ENCODE measurements around the gene FNDC10. TPM values are rescaled to one million over a fixed set of nuclear protein-coding genes. Genes with fewer than 3 reads are reported as not detected.
"Not testable (repeated sequence)": the region's sequence is repeated elsewhere in the genome, so short reads cannot be mapped to it uniquely, and the experiment has no call there.

Gene FNDC10
- total RNA-seq (2014; rRNA removed; shearing (Covaris generic)): 7.7 and 9.8 TPM in 2 replicates
- 3.1 and 3.9 TPM in 2 replicates for polyA plus RNA-seq (2016; fragmentation: Nextera tagmentation; extraction: Ambion mirVana)

DNA sequence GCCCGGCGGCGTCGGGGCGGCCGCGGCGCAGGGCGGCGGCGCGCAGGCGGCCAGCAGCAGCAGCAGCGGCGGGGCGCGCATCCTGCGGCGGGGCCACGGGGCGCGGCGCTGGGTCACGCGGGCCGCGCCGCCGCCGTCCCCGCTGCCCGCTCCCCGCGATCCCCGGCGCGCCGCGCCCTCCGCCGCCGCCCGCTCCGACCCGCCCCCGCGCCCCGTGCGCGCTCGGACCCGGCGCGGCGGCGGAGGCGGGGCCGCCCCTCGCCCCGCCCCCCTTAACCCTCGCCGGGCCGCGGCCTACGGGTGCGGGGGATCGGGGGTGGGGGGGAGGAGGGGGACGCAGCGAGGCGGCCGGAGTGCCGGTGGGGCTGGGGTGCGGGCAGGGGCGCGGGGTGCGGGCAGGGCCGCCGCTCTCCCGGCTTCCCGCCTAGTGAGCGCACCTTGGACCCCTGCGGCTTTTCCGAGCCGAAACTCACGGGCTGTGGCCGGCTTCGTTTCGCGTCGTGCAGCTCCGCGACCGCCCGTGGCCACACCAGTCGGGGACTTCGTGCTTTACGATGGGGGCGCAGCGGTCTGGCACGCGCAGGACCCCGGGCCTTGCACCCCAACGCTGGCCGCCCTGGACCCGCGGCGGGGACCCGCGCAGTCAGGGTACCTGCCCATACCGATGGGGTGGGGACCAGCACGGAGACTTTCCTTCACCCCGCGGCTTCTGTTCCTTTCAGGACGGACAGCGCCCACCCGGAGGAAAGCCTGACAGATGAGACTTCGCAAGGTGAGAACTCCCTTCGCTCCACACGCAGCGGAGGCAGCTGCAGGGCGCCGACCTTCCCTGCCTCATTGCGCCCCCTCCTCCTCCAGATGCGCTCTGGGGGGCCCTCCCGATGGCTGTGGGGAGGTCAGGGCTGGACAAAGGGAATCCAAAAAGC lies at the start of gene FNDC10:
FNDC10 (minus strand) TSS at position 201 of the 926 bp plus-strand sequence; CDS start at position 81, 120 bp downstream.
- 4 to 7% methylated on average over 34 to 39 of the region's 125 CpGs for WGBS, 2 experiments (ENCODE audit: low coverage in 1 of 2, low lambda C conversion rate in 2 of 2, missing lambda C conversion rate in 2 of 2)
- Histone ChIP-seq H3K27ac (no peak within 1 kb of the TSS), H3K4me1 (ENCODE audit: insufficient read depth) (no peaks in the 10 kb centered on the region), H3K27me3 (replicated peaks; ENCODE audit: insufficient read depth) (peaks cover 12% of the 10 kb centered on the region; the same call in 1 of the 2 replicates), H3K9me2 (ENCODE audit: insufficient read depth) (no peaks in the 10 kb centered on the region), H2AFZ (peak within 1 kb of the TSS; percentile 67), H3K9ac (no peak within 1 kb of the TSS), H3K79me2 (ENCODE audit: insufficient read depth) (no peaks in the 10 kb centered on the region), H4K20me1 (ENCODE audit: insufficient read depth) (no peaks in the 10 kb centered on the region), H3K9me3 (ENCODE audit: low read depth) (no peaks in the 10 kb centered on the region), H3K36me3 (ENCODE audit: low read depth) (no peaks in the 10 kb centered on the region), H3K4me3 (peak within 1 kb of the TSS; percentile 63), H3F3A (ENCODE audit: insufficient read depth) (0 out of 2 replicates have a peak, but pooled peaks cover 4% of the 10 kb centered on the region), H3K4me2 (ENCODE audit: unreplicated experiment) (peak within 1 kb of the TSS; percentile 54)
- TF ChIP-seq EZH2 (IDR thresholded peaks at IDR 0.05; ENCODE audit: insufficient read depth, poor library complexity, severe bottlenecking) (no peak), EZH2phosphoT487 (IDR thresholded peaks at IDR 0.05; ENCODE audit: insufficient read depth, low read depth) (no peak)
- peak; percentile 49 for DNase-seq
- in situ Hi-C loops (cut with MboI): no loop called here

DNA sequence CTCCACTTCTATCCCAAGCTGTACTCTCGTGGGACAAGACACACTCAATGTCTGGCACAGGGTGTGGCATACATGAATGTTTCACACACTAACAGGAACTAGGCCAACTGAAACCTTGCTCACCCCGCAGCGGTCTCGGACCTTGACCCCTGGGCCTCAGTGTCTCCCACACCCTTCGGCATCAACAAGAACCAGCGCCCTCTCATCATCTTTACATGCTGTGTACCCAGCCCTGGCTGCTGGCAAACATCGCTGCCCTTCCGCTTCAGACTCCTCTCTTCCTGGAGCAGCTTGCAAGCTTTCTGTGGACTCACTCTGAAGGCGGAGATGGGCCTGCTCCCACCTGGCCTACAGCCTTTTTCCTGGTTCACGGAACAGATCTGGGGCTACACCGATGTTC lies 48.3 kb upstream of the FNDC10 start:
- H3K27ac ChIP-seq; H3K27me3 ChIP-seq (replicated peaks; ENCODE audit: insufficient read depth); H3K9me2 ChIP-seq (ENCODE audit: insufficient read depth); H3K4me1 ChIP-seq (ENCODE audit: insufficient read depth); H4K20me1 ChIP-seq (ENCODE audit: insufficient read depth); H3K79me2 ChIP-seq (ENCODE audit: insufficient read depth); H2AFZ ChIP-seq; H3K4me2 ChIP-seq (ENCODE audit: unreplicated experiment); H3K9ac ChIP-seq; H3F3A ChIP-seq (ENCODE audit: insufficient read depth); H3K36me3 ChIP-seq (ENCODE audit: low read depth); H3K4me3 ChIP-seq; DNase-seq; in situ Hi-C loops (cut with MboI); H3K9me3 ChIP-seq (ENCODE audit: low read depth): not testable (repeated sequence)
- WGBS, 2 experiments (ENCODE audit: low coverage in 1 of 2, low lambda C conversion rate in 2 of 2, missing lambda C conversion rate in 2 of 2): 86 to 88% methylated on average over 11 of the region's 11 CpGs

DNA sequence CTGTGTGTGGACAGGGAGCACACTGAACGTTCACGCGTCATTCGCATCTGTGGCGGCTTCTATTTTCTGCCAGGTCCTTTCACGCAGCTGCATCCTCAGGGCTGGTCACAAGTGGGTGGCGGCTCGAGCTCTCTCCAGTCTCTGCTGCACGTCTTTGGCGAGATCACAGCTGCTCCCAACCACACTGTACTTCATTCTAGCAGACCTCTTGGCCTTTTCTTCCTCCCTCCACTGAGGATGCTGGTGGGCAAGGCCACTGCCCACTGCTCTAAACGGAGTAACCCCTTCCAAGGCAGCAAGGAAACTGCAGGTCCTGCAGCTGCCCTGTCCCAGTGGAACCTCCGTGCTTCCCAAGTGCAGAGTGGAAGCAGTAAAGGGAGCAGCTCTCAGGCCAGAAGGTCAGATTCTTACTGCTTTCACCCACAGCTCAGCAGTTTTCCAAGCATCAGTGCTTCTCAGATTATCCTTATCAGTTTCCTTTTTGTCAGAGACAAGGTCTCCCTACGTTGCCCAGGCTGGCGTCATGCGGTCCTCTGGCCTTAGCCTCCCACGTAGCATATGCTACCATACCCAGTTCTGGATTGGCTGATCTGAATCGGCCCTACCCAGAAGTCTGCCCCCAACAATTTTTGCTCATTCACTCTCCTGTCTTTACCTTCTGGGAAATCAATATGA lies 47.8 kb upstream of the FNDC10 start:
- H3K4me3 ChIP-seq; H3K9me2 ChIP-seq (ENCODE audit: insufficient read depth); H3K36me3 ChIP-seq (ENCODE audit: low read depth); H3K27me3 ChIP-seq (replicated peaks; ENCODE audit: insufficient read depth); H3K79me2 ChIP-seq (ENCODE audit: insufficient read depth); H3F3A ChIP-seq (ENCODE audit: insufficient read depth); H3K4me1 ChIP-seq (ENCODE audit: insufficient read depth); H2AFZ ChIP-seq; H3K4me2 ChIP-seq (ENCODE audit: unreplicated experiment); H3K27ac ChIP-seq; H3K9me3 ChIP-seq (ENCODE audit: low read depth); DNase-seq; H4K20me1 ChIP-seq (ENCODE audit: insufficient read depth); in situ Hi-C loops (cut with MboI); H3K9ac ChIP-seq: not testable (repeated sequence)
- WGBS, 2 experiments (ENCODE audit: low coverage in 1 of 2, low lambda C conversion rate in 2 of 2, missing lambda C conversion rate in 2 of 2): 89 to 91% methylated on average over 17 of the region's 17 CpGs

- H3K9me2 ChIP-seq (ENCODE audit: insufficient read depth); in situ Hi-C loops (cut with MboI); H3K4me1 ChIP-seq (ENCODE audit: insufficient read depth); H3K36me3 ChIP-seq (ENCODE audit: low read depth); H2AFZ ChIP-seq; H4K20me1 ChIP-seq (ENCODE audit: insufficient read depth); H3K27me3 ChIP-seq (replicated peaks; ENCODE audit: insufficient read depth); H3K9ac ChIP-seq; DNase-seq; H3K4me2 ChIP-seq (ENCODE audit: unreplicated experiment); H3F3A ChIP-seq (ENCODE audit: insufficient read depth); H3K9me3 ChIP-seq (ENCODE audit: low read depth); H3K4me3 ChIP-seq; H3K27ac ChIP-seq; H3K79me2 ChIP-seq (ENCODE audit: insufficient read depth): not testable (repeated sequence)
- WGBS, 2 experiments (ENCODE audit: low coverage in 1 of 2, low lambda C conversion rate in 2 of 2, missing lambda C conversion rate in 2 of 2): 90 to 94% methylated on average over 5 of the region's 5 CpGs
Observed at GRCh38 chr1:1646326-1646725, 46.4 kb upstream of the FNDC10 start.

GRCh38 chr1:1640711-1641461 lies 41.0 kb upstream of the FNDC10 start:
- H4K20me1 ChIP-seq (ENCODE audit: insufficient read depth); H3K9me3 ChIP-seq (ENCODE audit: low read depth); H3K79me2 ChIP-seq (ENCODE audit: insufficient read depth); DNase-seq; H3K36me3 ChIP-seq (ENCODE audit: low read depth); H3K9ac ChIP-seq; H3K4me2 ChIP-seq (ENCODE audit: unreplicated experiment); H3K4me3 ChIP-seq; H3K27ac ChIP-seq; in situ Hi-C loops (cut with MboI); H3F3A ChIP-seq (ENCODE audit: insufficient read depth); H3K27me3 ChIP-seq (replicated peaks; ENCODE audit: insufficient read depth); H3K9me2 ChIP-seq (ENCODE audit: insufficient read depth); H3K4me1 ChIP-seq (ENCODE audit: insufficient read depth); H2AFZ ChIP-seq: not testable (repeated sequence)
- WGBS, 2 experiments (ENCODE audit: low coverage in 1 of 2, low lambda C conversion rate in 2 of 2, missing lambda C conversion rate in 2 of 2): 95 to 97% methylated on average over 18 to 27 of the region's 38 CpGs

DNA sequence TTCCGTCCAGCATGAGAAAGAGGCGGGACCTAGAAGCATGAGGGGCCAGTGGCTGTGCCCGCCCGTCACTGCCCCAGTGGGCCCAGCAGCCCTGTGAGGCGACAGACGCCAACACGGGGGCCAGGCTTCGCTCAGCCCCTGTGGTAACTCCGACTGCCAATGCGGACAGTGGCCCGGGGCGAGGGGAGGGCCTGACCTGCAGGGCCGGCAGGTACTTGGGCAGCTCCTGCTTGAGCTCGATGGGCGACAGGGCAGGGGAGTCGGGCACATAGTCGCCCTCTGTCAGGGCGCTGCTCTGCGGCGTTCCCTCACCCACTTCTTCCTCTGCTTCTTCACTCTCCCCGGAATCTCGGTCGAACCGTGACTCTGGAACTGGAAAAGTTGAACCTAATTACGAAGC lies 40.1 kb upstream of the FNDC10 start:
- H4K20me1 ChIP-seq (ENCODE audit: insufficient read depth); H3F3A ChIP-seq (ENCODE audit: insufficient read depth); H3K4me3 ChIP-seq; H3K36me3 ChIP-seq (ENCODE audit: low read depth); H3K9ac ChIP-seq; in situ Hi-C loops (cut with MboI); H3K27me3 ChIP-seq (replicated peaks; ENCODE audit: insufficient read depth); H3K4me1 ChIP-seq (ENCODE audit: insufficient read depth); H3K79me2 ChIP-seq (ENCODE audit: insufficient read depth); DNase-seq; H3K4me2 ChIP-seq (ENCODE audit: unreplicated experiment); H3K9me3 ChIP-seq (ENCODE audit: low read depth); H3K27ac ChIP-seq; H3K9me2 ChIP-seq (ENCODE audit: insufficient read depth); H2AFZ ChIP-seq: not testable (repeated sequence)
- WGBS, 2 experiments (ENCODE audit: low coverage in 1 of 2, low lambda C conversion rate in 2 of 2, missing lambda C conversion rate in 2 of 2): 82 to 90% methylated on average over 10 to 16 of the region's 25 CpGs

All from GM23248 (cell line).